ENCODE data around the gene TMC1.
A peak's percentile ranks its signal among the peaks of the same experiment; 100 is the strongest.

TMC1 gene

GRCh38 chr9:72526901-72527800 is 5.7 kb downstream of the TMC1 start:
- DNase-seq = peak; percentile 90

GRCh38 chr9:72527801-72528195 is 6.4 kb downstream of the TMC1 start:
- DNase-seq = no peak

- DNase-seq = no peak
Observed at GRCh38 chr9:72529531-72529930, 8.1 kb downstream of the TMC1 start.

- no peak for DNase-seq
Observed at GRCh38 chr9:72533322-72533721, 11.9 kb downstream of the TMC1 start.

- DNase-seq = no peak
Observed at GRCh38 chr9:72534931-72535330, 13.5 kb downstream of the TMC1 start.

GRCh38 chr9:72537011-72537545 is 15.7 kb downstream of the TMC1 start:
- no peak for DNase-seq

- DNase-seq = no peak
Observed at GRCh38 chr9:72537671-72538070, 16.3 kb downstream of the TMC1 start.

GRCh38 chr9:72538921-72539702 is 17.7 kb downstream of the TMC1 start:
- no peak for DNase-seq

- DNase-seq = no peak
Observed at GRCh38 chr9:72539824-72540347, 18.5 kb downstream of the TMC1 start.

GRCh38 chr9:72540348-72540873 is 19.0 kb downstream of the TMC1 start:
- DNase-seq = no peak

- DNase-seq = peak; percentile 59
Observed at GRCh38 chr9:72542537-72542833, 21.1 kb downstream of the TMC1 start.

- peak; percentile 25 for DNase-seq
Observed at GRCh38 chr9:72542917-72543316, 21.5 kb downstream of the TMC1 start.

- DNase-seq = no peak
Observed at GRCh38 chr9:72551306-72551705, 29.9 kb downstream of the TMC1 start.

- no peak for DNase-seq
Observed at GRCh38 chr9:72552356-72552755, 30.9 kb downstream of the TMC1 start.

GRCh38 chr9:72554221-72554641 is 32.8 kb downstream of the TMC1 start:
- peak; percentile 79 for DNase-seq

- peak; percentile 98 for DNase-seq
Observed at GRCh38 chr9:72557549-72557948, 36.1 kb downstream of the TMC1 start.

- no peak for DNase-seq
Observed at GRCh38 chr9:72560086-72560485, 38.7 kb downstream of the TMC1 start.

GRCh38 chr9:72563806-72564205 is 42.4 kb downstream of the TMC1 start:
- no peak for DNase-seq

GRCh38 chr9:72564479-72565281 is 43.3 kb downstream of the TMC1 start:
- DNase-seq = no peak

- no peak for DNase-seq
Observed at GRCh38 chr9:72565535-72565934, 44.1 kb downstream of the TMC1 start.

- DNase-seq = no peak
Observed at GRCh38 chr9:72574156-72574810, 52.9 kb downstream of the TMC1 start.

- no peak for DNase-seq
Observed at GRCh38 chr9:72575666-72576065, 54.3 kb downstream of the TMC1 start.
